GM21381 (cell line): ENCODE data around the gene MACROD1.

ENCODE experiments used
- ATAC-seq: cut with Tn5 transposase; IDR thresholded peaks from one replicate; pipeline ENCODE4 v1.9.1; 2021; ENCODE audit warnings: mild to moderate bottlenecking, moderate library complexity; ENCODE audit not compliant: unreplicated experiment

Gene MACROD1

GRCh38 chr11:64039012-64039665 is 126.8 kb downstream of the MACROD1 start:
- no peak for ATAC-seq

DNA sequence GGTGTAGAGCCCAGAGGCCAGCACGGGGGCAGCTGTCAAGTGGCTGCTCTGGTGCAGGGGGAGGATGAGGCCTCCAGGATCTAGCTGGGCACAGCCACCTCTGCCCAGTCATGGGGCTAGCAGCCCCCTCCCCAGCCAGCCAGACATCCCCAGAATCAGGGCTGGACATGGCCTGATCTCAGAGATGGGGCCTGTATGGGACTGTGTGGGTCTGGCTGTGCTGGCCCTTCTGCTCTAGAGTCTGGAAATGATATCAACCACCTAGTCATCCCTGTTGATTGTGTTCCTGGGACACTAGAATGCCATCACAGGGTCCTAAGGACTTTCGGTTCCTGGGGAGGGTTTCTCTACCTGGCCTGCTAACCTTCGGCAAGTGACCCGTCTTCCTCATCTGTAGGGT is 127.4 kb downstream of the MACROD1 start:
- no peak for ATAC-seq

- ATAC-seq, result no peak
Measured at GRCh38 chr11:64037027-64037634, 128.8 kb downstream of the MACROD1 start.

DNA sequence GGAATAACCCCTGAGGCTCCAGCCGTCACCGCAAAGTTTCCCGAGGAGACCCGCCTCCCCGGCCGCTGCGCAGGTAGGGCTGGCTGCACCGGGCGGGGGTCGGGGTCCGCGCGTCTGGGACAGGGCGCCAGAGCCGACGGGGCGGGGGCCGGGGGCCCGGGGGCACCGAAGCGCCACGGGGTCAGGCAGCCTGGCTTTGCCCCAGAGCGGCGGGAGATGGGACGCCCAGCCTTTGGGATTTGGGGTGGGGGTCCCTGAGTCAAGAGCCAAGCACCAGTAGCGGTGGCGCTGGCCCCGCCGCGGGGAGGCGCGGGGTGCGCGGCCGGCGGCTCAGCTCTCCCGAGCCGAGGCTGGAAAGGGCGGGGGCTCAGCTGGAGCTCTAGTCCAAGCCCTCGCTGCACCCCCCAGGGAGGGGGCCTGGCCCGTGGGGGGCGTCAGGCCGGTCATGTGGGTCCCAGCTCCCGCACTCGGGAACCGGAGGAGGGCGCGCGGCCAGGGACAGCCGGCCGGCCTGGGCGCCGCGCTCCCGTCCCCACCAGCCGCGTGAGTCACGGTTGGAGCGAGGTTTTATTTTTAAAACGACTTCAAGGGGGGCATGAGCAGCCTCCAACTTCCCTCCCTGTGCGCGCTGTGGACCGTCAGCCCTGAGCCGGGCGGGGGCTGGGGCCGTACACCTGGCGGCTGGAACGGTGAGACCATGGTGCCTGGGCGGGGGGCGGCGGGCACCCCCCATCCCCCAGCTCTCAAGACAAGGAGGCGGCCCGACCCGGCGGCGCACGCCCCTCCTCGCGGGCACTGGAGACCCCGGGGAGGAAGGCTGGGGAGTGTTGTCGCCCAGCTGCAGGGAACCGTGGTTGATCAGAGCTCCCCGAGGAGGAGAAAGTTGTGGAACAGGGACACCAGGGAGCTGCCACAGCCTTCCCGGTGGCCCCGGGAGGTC is 129.6 kb downstream of the MACROD1 start:
- no peak for ATAC-seq

- no peak for ATAC-seq
Measured at GRCh38 chr11:64035576-64035975, 130.3 kb downstream of the MACROD1 start, which contains the start of gene FLRT1. TSS of gene FLRT1 (plus strand) at chr11:64035931. CDS start at chr11:64116268, 80,337 bp downstream.

- ATAC-seq, result no peak
Measured at GRCh38 chr11:64035081-64035524, 130.8 kb downstream of the MACROD1 start.

- ATAC-seq, result no peak
Measured at GRCh38 chr11:64034411-64034811, 131.5 kb downstream of the MACROD1 start.

DNA sequence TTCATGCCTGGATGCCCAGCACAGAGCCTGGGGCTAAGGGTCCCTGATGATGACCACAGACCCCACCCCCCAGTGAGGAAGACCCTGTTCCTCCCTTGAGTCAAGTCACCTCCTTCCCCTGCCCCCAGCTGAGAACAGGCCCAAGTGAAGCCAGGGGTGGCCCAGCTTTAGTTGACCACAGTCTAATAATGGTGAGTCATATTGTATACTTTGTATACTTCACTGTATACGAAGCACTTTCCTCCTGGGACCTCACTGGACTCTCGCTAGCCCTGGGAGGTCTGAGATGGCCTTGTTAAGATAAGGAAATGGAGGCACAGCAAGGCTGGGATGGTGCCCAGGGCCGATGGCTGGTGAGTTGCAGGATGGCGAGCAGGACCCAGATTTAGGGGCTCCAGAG is 133.9 kb downstream of the MACROD1 start:
- no peak for ATAC-seq

- no peak for ATAC-seq
Measured at GRCh38 chr11:64031001-64031400, 134.9 kb downstream of the MACROD1 start.

DNA sequence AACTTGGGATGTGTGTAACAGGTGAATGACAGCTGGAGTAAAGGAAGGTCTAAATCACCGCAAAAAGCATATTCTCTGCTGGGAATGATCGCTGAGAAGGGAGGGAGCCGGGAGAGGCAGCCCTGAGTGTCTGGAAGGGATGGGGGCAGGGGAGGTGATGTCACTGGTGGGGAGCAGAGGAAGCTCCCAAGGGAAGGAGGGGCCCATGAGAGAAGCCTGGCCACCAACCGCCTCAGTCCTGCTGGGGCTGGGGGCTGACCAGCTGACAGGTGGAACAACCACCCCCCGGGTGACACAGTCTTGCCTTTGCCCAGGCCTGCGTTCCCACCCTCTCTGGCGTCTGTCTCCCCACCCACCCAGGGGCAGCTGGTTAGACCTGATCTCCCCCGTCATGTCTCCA is 136.1 kb downstream of the MACROD1 start:
- ATAC-seq, result no peak

GRCh38 chr11:64028398-64029115 is 137.4 kb downstream of the MACROD1 start:
- ATAC-seq, result no peak

DNA sequence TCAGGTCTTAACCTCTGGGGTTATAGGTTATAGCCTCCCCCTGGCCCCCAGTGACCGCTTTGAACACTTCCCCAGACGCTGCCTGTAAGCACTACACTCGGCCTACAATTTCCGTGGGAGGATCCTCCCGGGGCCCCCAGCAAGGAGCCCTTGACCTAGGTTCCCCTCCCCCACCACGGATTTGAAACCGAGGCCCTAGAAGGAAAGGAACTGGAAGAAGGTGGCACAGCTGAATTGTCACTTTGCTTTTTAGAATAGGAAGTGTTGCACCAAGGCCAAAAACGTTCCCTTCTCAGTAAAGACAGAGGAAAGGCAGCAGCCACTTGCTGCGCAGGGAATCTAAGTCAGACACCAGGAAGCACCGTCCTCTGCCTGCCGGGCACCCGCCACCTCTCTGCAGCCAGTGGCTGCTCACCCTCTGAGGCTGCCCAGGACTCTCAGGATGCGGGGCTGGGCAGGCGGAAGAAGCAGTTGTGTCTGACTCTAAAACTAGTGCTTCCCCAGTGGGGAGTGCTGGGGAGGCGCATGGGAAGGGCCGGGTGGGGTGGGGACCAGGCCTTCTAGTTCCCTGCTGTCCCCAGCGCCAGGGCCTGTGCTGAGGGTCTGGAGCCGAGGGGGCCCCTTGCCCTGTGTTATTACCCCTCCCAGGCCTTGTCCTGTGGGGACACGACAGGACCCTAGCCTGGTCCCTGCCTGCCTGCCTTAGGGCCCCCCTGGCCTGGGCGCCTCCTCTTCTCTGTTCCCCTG is 138.1 kb downstream of the MACROD1 start:
- ATAC-seq, result no peak

GRCh38 chr11:64026575-64027205 is 139.2 kb downstream of the MACROD1 start:
- no peak for ATAC-seq

DNA sequence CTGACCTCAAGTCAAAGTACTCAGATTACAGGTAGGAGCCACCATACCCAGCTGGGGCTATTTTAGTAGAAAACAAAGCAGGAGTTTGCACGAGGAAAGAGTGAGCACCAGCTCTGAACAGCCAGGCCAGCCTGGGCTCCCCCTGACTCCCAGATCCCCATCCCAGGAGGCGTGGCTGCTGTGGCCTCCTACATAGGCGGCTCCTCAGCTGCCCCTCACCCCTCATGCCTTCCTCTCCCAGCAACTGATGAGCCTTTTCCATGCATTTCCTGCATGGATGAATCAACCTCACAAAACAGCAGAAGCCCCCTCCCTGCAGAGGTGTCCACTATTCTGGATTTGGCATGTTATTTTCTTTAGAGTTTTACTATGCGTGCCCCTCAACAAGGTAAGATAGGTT is 140.7 kb downstream of the MACROD1 start:
- ATAC-seq, result no peak

DNA sequence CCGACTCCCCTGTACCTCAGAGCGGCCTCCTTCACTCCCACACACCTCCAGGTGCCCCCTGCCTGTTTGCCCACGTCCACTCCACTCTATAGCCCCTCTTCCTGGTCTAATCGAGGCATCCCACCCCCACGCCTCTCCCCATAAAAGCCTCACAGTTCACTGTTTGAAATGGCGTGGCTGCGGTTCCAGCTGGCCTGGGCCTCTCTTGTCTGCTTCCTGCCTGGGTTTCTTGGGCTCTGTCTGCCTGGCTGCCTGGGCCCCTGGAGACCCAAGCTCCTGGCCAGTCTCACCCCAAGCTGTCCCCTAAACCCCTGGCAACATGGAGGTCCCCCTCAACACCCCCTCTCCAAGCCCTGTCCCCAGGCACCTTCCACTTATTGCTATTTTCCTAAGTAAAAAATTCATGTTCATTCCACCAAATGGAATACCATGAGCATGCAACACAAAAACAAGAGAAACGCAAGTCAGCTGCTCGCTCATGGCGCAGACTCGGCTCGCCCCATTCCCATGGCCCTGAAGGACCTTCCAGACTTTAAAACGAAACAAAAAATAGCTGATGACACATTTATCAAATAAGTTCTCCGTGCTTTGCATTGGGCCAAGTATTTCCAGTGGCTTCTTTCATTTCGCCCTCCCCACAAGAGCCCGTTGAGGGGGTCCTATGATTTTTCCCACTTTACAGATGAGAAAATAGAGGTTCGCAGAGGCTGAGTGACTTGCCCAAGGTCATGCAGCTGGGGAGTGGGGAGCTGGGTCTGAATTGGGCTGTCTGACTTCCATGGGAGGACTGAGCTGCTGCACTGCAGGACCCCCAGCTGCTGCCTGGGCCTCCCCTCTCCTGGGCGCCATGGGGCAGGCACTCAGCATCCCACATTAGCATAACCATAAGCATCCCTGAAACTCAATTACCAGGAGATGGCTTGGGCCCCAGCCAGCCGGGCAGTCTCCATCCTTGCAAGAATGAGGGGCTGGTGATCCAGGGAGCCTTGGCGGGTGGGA is 141.9 kb downstream of the MACROD1 start:
- ATAC-seq, result no peak

GRCh38 chr11:64022125-64022784 is 143.7 kb downstream of the MACROD1 start:
- no peak for ATAC-seq

- no peak for ATAC-seq
Measured at GRCh38 chr11:64021757-64022093, 144.2 kb downstream of the MACROD1 start.
